HUES6 (cell line): ENCODE measurements around the gene CNTLN.
A peak's percentile ranks its signal among the peaks of the same experiment; 100 is the strongest.
"Not testable (repeated sequence)": the region's sequence is repeated elsewhere in the genome, so short reads cannot be mapped to it uniquely, and the experiment has no call there.

Experiments used
- H3K27ac ChIP-seq: 2 replicates; pipeline ENCODE4 v1.7.0; 2013; ENCODE audit warnings: low read depth, mild to moderate bottlenecking, low read length, inconsistent platforms
- H3K27me3 ChIP-seq: 2 replicates; pipeline ENCODE4 v1.6.1; 2013; ENCODE audit warnings: low read length; ENCODE audit not compliant: control insufficient read depth, insufficient read depth
- H3K36me3 ChIP-seq: 2 replicates; pipeline ENCODE4 v1.6.1; 2013; ENCODE audit warnings: low read length; ENCODE audit not compliant: control insufficient read depth, insufficient read depth
- H3K4me1 ChIP-seq: 2 replicates; pipeline ENCODE4 v1.6.1; 2013; ENCODE audit warnings: low read length; ENCODE audit not compliant: control insufficient read depth, insufficient read depth
- H3K4me3 ChIP-seq: 2 replicates; pipeline ENCODE4 v1.5.1; 2013; ENCODE audit warnings: low read depth, low read length
- H3K9ac ChIP-seq: one replicate; pipeline ENCODE4 v1.6.1; 2013; ENCODE audit warnings: mild to moderate bottlenecking, low read length
- H3K9me3 ChIP-seq: 2 replicates; pipeline ENCODE4 v1.6.1; 2013; ENCODE audit warnings: low read depth, low read length; ENCODE audit not compliant: control insufficient read depth, insufficient read depth

Gene CNTLN

DNA sequence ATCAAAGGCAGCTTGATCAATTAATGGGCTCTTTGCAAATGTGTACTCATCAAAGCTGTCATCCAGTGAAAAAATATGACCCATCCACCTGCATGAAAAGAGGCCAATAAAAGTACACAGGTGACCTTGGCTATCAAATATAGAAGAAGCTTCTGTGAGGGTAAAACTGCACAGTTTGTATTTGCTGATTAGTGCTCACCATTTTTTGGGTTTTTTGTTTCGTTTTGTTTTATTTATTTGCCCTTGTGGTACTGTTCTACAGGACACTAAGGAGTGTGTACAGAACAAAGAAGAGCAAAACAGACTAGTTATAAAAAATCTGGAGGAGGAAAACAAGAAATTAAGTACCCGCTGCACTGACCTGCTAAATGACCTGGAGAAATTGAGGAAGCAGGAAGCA lies 101.3 kb downstream of the CNTLN start:
- Histone ChIP-seq H3K9ac (no peak overlapping the region), H3K4me1 (no peaks in the 10 kb centered on the region; the same call in 1 of the 2 replicates), H3K27ac (no peak overlapping the region), H3K27me3 (no peaks in the 10 kb centered on the region), H3K4me3 (no peak overlapping the region), H3K9me3 (no peaks in the 10 kb centered on the region), H3K36me3 (no peaks in the 10 kb centered on the region)

DNA sequence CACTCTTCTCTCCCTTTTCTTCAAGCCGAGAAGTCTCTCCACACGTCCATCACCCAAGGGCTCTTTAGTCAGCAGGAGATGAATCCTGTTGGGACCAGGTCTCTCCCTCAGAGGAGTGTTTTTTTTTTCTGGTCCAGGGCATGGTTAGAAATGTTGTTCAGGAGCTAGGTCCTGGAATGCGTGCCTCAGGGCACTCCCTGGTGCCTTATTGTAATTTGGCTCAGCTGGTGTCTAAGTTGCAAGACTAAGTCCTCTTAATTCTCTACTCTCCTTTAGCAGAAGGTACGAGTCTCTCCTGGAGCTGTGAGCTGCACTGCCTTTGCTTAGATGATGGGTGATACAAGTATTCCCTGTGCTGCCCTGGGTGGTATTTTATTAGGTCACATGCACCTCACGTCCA lies 111.9 kb downstream of the CNTLN start:
- Histone ChIP-seq H3K4me3 (no peak overlapping the region), H3K9me3 (peaks cover 18% of the 10 kb centered on the region), H3K9ac (no peak overlapping the region), H3K27me3 (no peaks in the 10 kb centered on the region), H3K36me3 (no peaks in the 10 kb centered on the region), H3K4me1 (peaks cover 7% of the 10 kb centered on the region; the same call in 1 of the 2 replicates), H3K27ac (no peak overlapping the region)

DNA sequence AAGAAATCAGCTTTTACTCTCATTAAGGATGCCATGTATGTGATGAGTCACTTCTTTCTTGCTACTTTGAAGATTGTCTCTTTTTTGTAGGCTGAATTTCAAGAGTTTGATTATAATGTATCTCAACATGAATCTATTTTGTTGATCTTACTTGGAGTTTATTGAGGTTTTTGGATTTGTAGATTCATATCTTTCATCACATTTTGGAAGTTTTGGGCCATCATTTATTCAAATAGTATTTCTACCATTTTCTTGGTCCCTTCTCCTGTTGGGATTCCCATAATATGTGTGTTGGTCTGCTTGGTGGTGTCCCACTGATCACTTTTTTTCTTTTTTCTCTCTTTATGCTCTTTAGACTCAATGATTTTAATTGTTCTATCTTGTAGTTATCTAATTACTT lies 116.3 kb downstream of the CNTLN start:
- Histone ChIP-seq H3K9me3 (peaks cover 25% of the 10 kb centered on the region), H3K27ac (no peak overlapping the region), H3K4me3 (no peak overlapping the region), H3K36me3 (no peaks in the 10 kb centered on the region), H3K27me3 (no peaks in the 10 kb centered on the region), H3K4me1 (peaks cover 7% of the 10 kb centered on the region; the same call in 1 of the 2 replicates), H3K9ac (no peak overlapping the region)

DNA sequence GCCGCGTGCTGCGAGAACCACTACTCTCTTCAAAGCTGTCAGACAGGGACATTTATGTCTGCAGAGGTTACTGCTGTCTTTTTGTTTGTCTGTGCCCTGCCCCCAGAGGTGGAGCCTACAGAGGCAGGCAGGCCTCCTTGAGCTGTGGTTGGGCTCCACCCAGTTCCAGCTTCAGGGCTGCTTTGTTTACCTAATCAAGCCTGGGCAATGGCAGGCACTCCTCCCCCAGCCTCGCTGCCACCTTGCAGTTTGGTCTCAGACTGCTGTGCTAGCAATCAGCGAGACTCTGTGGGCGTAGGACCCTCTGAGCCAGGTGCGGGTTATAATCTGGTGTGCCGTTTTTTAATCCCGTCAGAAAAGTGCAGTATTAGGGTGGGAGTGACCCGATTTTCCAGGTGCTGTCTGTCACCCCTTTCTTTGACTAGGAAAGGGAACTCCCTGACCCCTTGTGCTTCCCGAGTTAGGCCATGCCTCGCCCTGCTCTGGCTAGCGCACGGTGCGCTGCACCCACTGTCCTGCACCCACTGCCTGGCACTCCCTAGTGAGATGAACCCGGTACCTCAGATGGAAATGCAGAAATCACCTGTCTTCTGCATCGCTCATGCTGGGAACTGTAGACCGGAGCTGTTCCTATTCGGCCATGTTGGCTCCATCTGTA lies 133.8 kb downstream of the CNTLN start:
- not testable (repeated sequence) for H3K9me3 ChIP-seq, H3K27me3 ChIP-seq, H3K4me1 ChIP-seq, H3K36me3 ChIP-seq, H3K27ac ChIP-seq, H3K9ac ChIP-seq
- peak overlapping the region; percentile 45 for H3K4me3 ChIP-seq

DNA sequence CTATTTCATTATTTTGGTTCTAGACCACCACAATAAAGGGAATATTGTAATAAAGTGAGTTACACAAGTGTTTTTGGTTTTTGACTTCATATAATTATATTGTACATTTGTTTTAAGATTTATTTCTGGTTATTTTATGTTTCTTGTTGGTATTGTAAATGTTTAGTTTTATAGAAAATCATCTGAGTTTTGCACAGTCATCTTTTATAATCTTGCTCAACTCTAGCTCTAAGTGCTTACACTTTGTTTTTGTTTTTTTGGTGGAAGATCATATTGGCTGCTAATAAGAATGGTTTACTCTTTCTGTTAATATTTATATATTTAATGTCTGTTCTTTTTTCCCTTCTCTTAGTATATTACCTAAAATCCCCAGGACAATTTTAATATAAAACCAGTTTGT lies 135.0 kb downstream of the CNTLN start:
- no peaks in the 10 kb centered on the region for H3K27me3 ChIP-seq
- no peaks in the 10 kb centered on the region for H3K4me1 ChIP-seq
- no peak overlapping the region for H3K9ac ChIP-seq
- no peaks in the 10 kb centered on the region for H3K36me3 ChIP-seq
- no peak overlapping the region for H3K27ac ChIP-seq
- H3K9me3 ChIP-seq, result no peaks in the 10 kb centered on the region
- no peak overlapping the region for H3K4me3 ChIP-seq

DNA sequence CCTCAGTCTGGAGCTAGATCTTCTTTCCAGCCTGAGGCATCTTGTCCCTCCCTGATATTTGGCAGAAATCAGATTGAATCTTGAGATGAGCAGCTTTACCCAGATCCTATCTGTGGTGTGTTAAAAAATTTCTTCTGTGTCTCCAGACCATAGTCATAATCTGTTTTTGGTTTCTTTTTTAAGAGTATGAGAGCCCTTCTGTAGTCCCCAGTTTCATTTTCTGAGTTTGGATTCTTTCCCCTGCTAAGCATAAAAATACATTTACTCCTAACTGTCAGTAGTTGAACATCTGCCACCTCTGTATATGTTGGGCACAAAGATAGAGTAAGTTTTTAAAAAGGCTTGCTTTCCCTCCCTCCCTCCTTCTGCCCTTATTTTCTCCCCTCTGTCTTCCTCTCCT lies 137.7 kb downstream of the CNTLN start:
- no peak overlapping the region for H3K9ac ChIP-seq
- H3K9me3 ChIP-seq, result no peaks in the 10 kb centered on the region
- no peak overlapping the region for H3K27ac ChIP-seq
- H3K36me3 ChIP-seq, result no peaks in the 10 kb centered on the region
- H3K4me3 ChIP-seq, result no peak overlapping the region
- H3K27me3 ChIP-seq, result no peaks in the 10 kb centered on the region
- no peaks in the 10 kb centered on the region for H3K4me1 ChIP-seq

DNA sequence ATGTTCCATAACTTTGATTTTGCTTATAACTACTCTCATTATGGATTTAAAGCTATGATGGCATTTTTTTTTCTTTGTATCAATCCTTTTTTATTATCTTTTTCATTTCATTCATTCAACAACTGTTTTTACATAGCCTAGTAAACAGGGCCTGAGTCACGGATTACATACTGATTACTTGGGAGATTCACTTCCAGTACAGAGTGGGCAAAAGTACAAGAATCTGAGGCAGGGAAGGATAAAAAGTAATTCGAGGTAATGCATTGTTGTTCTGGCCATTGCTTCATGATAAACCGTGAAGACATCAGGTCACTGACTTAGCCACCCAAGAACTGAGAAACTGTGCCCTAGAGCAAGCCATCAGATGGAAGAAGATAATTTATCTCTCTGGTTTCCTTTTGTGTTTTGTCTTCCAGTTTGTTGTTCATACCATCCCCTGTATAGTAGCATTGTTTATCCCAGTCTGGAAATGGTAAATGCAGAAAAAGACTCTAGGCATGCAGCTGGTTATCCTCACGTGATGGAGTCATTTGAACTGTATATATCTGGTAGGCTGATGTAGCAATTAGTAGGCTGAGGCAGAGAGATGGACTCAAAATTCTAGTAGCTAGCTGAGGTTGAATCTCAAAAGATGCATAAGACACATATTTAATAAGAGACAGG lies 145.6 kb downstream of the CNTLN start:
- no peaks in the 10 kb centered on the region for H3K27me3 ChIP-seq
- H3K9me3 ChIP-seq, result peaks cover 4% of the 10 kb centered on the region
- H3K36me3 ChIP-seq, result no peaks in the 10 kb centered on the region
- H3K4me3 ChIP-seq, result no peak overlapping the region
- H3K9ac ChIP-seq, result no peak overlapping the region
- H3K27ac ChIP-seq, result no peak overlapping the region
- H3K4me1 ChIP-seq, result no peaks in the 10 kb centered on the region

GRCh38 chr9:17290673-17291072 lies 155.8 kb downstream of the CNTLN start:
- not testable (repeated sequence) for H3K4me1 ChIP-seq, H3K27me3 ChIP-seq, H3K36me3 ChIP-seq, H3K27ac ChIP-seq
- peaks cover 18% of the 10 kb centered on the region for H3K9me3 ChIP-seq
- H3K4me3 ChIP-seq, result peak overlapping the region; percentile 38
- H3K9ac ChIP-seq, result peak overlapping the region; percentile 33

DNA sequence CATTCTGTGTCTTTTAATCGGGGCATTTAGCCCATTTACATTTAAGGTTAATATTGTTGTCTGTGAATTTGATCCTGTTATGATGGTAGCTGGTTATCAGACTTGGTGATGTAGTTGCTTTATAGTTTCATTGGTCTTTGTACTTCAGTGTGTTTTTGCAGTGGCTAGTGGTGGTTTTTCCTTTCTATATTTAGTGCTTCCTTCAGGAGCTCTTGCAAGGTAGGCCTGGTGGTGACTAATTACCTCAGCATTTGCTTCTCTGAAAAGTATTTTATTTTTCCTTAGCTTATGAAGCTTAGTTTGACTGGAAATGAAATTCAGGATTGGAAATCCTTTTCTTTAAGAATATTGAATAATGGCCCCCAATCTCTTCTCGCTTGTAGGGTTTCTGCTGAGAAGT lies 156.9 kb downstream of the CNTLN start:
- Histone ChIP-seq H3K36me3 (0 out of 2 replicates have a peak, but pooled peaks cover 3% of the 10 kb centered on the region), H3K9me3 (peaks cover 18% of the 10 kb centered on the region), H3K27ac (no peak overlapping the region), H3K4me3 (no peak overlapping the region), H3K4me1 (no peaks in the 10 kb centered on the region), H3K27me3 (no peaks in the 10 kb centered on the region), H3K9ac (no peak overlapping the region)

DNA sequence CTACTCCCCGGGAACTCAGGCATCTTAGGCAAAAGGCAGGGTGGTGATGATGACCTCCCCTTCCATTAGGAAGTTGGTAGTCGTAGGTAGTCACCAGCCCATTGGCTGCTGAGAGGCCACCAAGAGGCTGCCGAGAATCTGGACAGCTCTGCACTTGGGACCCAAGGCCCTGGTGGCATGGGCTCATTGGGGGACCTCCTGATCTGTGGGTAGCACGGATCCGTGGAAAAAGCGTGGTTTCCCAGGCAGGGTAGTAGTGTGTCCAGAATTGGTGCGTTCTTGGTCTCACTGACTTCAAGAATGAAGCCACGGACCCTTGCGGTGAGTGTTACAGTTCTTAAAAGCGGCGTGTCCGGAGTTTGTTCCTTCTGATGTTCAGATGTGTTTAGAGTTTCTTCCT lies 158.8 kb downstream of the CNTLN start:
- peaks cover 18% of the 10 kb centered on the region for H3K9me3 ChIP-seq
- H3K36me3 ChIP-seq, result 0 out of 2 replicates have a peak, but pooled peaks cover 3% of the 10 kb centered on the region
- no peaks in the 10 kb centered on the region for H3K27me3 ChIP-seq
- no peak overlapping the region for H3K27ac ChIP-seq
- no peaks in the 10 kb centered on the region for H3K4me1 ChIP-seq
- no peak overlapping the region for H3K9ac ChIP-seq
- no peak overlapping the region for H3K4me3 ChIP-seq

GRCh38 chr9:17294822-17295624 lies 160.2 kb downstream of the CNTLN start:
- peaks cover 18% of the 10 kb centered on the region for H3K9me3 ChIP-seq
- 0 out of 2 replicates have a peak, but pooled peaks cover 3% of the 10 kb centered on the region for H3K36me3 ChIP-seq
- no peaks in the 10 kb centered on the region for H3K4me1 ChIP-seq

More at GRCh38 chr9:17294822-17295624, 160.2 kb downstream of the CNTLN start:
- Histone ChIP-seq H3K4me3 (no peak overlapping the region), H3K9ac (no peak overlapping the region), H3K27ac (no peak overlapping the region), H3K27me3 (no peaks in the 10 kb centered on the region)
